ENCODE measurements around the gene SEL1L3. TPM values are rescaled to one million over a fixed set of nuclear protein-coding genes. Genes with fewer than 3 reads are reported as not detected.

The SEL1L3 gene
- total RNA-seq, 1 experiment from 2014 or later: 28.1 TPM

DNA sequence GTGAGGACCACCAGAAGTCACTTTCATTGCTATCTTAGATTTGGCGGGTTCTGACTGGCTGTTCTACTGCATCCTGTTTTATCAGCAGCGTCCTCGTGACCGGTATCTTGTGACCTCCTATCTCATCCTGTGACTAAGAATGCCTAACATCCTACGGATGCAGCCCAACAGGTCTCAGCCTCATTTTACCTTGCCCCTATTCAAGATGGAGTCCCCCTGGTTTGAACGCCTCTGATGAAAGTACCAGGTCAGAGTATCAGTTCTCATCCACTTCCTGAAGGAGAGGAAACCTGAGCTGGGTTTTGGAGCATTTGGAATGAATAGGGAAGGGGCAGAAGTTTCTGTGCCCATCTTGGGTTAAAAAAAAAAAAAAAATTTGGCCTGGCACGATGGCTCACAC is 136.9 kb downstream of the SEL1L3 start:
- no peak for DNase-seq (ENCODE audit: unreplicated experiment)
- Mint-ChIP-seq H3K27ac (ENCODE audit: low read depth, unreplicated experiment) (no peak overlapping the region), H3K27me3 (ENCODE audit: insufficient read depth, unreplicated experiment) (no peaks in the 10 kb centered on the region), H3K4me1 (ENCODE audit: insufficient read depth, unreplicated experiment) (no peaks in the 10 kb centered on the region), H3K36me3 (ENCODE audit: insufficient read depth, unreplicated experiment) (no peaks in the 10 kb centered on the region), H3K4me3 (ENCODE audit: unreplicated experiment) (no peak overlapping the region), H3K9me3 (ENCODE audit: unreplicated experiment) (no peaks in the 10 kb centered on the region)
- intact Hi-C loops (cut with micrococcal nuclease): no loop called here
- CTCF ChIA-PET: interaction anchor here (0.6 to 0.7 kb wide), 2 partner anchors 38 to 765 kb away, joined by 3 to 6 read pairs; no protein-coding TSS in a partner anchor
- POLR2A ChIA-PET: interaction anchor here (0.7 kb wide), 1 partner anchor 111 kb away, joined by 3 read pairs; no protein-coding TSS in a partner anchor
- BruUV-seq (replicated peaks): no TSS peak
- TF ChIP-seq, protein P1, sequence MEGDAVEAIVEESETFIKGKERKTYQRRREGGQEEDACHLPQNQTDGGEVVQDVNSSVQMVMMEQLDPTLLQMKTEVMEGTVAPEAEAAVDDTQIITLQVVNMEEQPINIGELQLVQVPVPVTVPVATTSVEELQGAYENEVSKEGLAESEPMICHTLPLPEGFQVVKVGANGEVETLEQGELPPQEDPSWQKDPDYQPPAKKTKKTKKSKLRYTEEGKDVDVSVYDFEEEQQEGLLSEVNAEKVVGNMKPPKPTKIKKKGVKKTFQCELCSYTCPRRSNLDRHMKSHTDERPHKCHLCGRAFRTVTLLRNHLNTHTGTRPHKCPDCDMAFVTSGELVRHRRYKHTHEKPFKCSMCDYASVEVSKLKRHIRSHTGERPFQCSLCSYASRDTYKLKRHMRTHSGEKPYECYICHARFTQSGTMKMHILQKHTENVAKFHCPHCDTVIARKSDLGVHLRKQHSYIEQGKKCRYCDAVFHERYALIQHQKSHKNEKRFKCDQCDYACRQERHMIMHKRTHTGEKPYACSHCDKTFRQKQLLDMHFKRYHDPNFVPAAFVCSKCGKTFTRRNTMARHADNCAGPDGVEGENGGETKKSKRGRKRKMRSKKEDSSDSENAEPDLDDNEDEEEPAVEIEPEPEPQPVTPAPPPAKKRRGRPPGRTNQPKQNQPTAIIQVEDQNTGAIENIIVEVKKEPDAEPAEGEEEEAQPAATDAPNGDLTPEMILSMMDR (IDR thresholded peaks at IDR 0.05; ENCODE audit: unreplicated experiment): no peak

DNA sequence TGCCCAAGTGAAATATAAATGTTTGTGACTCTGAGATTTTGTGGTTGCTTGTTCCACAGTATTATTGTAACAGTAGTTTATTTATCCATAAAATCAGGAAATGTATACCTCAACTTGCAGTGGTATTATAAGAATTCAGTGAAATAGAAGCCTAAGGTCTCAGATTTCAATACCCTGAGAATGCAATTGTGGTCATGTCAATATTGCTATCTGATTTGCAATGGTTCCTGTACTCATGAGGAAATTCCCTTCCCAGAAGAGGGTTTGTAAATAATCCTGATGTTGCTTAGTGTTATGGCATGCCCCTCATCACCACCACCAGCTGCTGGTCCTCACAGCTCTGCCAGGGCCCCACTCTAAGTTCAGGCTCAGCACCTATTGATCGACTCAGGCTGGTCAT is 139.4 kb downstream of the SEL1L3 start:
- Mint-ChIP-seq H3K36me3 (ENCODE audit: insufficient read depth, unreplicated experiment) (no peaks in the 10 kb centered on the region), H3K4me3 (ENCODE audit: unreplicated experiment) (no peak overlapping the region), H3K4me1 (ENCODE audit: insufficient read depth, unreplicated experiment) (no peaks in the 10 kb centered on the region), H3K9me3 (ENCODE audit: unreplicated experiment) (no peaks in the 10 kb centered on the region), H3K27me3 (ENCODE audit: insufficient read depth, unreplicated experiment) (no peaks in the 10 kb centered on the region), H3K27ac (ENCODE audit: low read depth, unreplicated experiment) (no peak overlapping the region)
- DNase-seq (ENCODE audit: unreplicated experiment): no peak
- intact Hi-C loops (cut with micrococcal nuclease): no loop called here
- ChIA-PET CTCF (interaction anchor here (0.7 kb wide), 1 partner anchor 24 kb away, joined by 3 read pairs; no protein-coding TSS in a partner anchor), POLR2A (no interaction called here)
- BruUV-seq (replicated peaks): no TSS peak
- TF ChIP-seq, protein P1 (IDR thresholded peaks at IDR 0.05; ENCODE audit: unreplicated experiment): no peak

DNA sequence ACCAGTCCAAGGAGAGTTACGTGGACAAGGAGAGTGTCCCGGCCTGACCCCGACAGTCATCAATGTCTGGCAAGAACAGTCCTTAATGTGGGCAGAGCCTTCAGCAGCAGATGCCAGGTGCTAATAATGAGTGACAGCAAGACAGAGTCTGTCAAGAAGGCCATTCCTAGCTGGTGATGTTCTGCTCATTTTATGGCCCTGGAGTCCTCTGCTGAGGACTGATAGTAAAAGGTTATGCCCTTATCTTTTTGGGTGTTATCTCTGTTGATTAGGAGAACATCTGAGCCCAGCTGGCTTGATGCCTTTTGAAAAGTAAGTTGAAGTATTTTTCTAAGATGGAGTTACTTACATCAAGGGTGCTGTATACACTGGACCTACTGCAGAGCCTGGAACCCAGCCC is 139.8 kb downstream of the SEL1L3 start:
- no peak for DNase-seq (ENCODE audit: unreplicated experiment)
- no peak overlapping the region for H3K27ac Mint-ChIP-seq (ENCODE audit: low read depth, unreplicated experiment)
- intact Hi-C loops (cut with micrococcal nuclease): no loop called here
- no peak overlapping the region for H3K4me3 Mint-ChIP-seq (ENCODE audit: unreplicated experiment)
- no peaks in the 10 kb centered on the region for H3K36me3 Mint-ChIP-seq (ENCODE audit: insufficient read depth, unreplicated experiment)
- H3K4me1 Mint-ChIP-seq (ENCODE audit: insufficient read depth, unreplicated experiment): no peaks in the 10 kb centered on the region
- H3K27me3 Mint-ChIP-seq (ENCODE audit: insufficient read depth, unreplicated experiment): no peaks in the 10 kb centered on the region
- BruUV-seq (replicated peaks): no TSS peak
- ChIA-PET POLR2A (no interaction called here), CTCF (no interaction called here)
- H3K9me3 Mint-ChIP-seq (ENCODE audit: unreplicated experiment): no peaks in the 10 kb centered on the region
- TF ChIP-seq, protein P1 (IDR thresholded peaks at IDR 0.05; ENCODE audit: unreplicated experiment): no peak

DNA sequence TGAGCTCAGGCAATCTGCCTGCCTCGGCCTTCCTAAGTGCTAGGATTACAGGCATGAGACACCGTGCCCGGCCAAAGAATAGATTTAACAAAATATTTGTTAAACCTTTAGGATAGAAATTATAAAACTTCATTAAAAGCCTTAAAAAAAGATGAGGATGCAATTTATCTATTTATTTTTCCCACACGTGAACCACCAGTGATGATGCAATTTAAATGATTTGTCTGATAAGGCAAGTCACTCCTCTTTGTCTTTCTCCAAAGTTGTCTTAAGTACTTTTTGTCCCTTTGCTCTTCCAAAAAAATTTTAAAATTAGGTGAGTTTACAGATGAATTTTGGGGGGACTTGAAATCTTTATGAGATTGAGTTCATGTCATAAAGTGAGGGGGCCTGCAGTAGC is 149.0 kb downstream of the SEL1L3 start:
- ChIA-PET POLR2A (no interaction called here), CTCF (interaction anchor here (0.5 kb wide), 1 partner anchor 196 kb away, joined by 3 read pairs; no protein-coding TSS in a partner anchor)
- H3K4me3 Mint-ChIP-seq (ENCODE audit: unreplicated experiment): no peak overlapping the region
- no peaks in the 10 kb centered on the region for H3K27me3 Mint-ChIP-seq (ENCODE audit: insufficient read depth, unreplicated experiment)
- peaks cover 1% of the 10 kb centered on the region for H3K4me1 Mint-ChIP-seq (ENCODE audit: insufficient read depth, unreplicated experiment)
- TF ChIP-seq, protein P1 (IDR thresholded peaks at IDR 0.05; ENCODE audit: unreplicated experiment): no peak
- no peaks in the 10 kb centered on the region for H3K9me3 Mint-ChIP-seq (ENCODE audit: unreplicated experiment)
- no peak overlapping the region for H3K27ac Mint-ChIP-seq (ENCODE audit: low read depth, unreplicated experiment)
- no TSS peak for BruUV-seq (replicated peaks)
- intact Hi-C loops (cut with micrococcal nuclease): no loop called here
- DNase-seq (ENCODE audit: unreplicated experiment): no peak
- H3K36me3 Mint-ChIP-seq (ENCODE audit: insufficient read depth, unreplicated experiment): no peaks in the 10 kb centered on the region
